ENCODE data around the gene PSMA7. TPM values are rescaled to one million over a fixed set of nuclear protein-coding genes. Genes with fewer than 3 reads are reported as not detected.

PSMA7 gene
- total RNA-seq, 1 experiment from 2014 or later: 332 TPM

- Histone ChIP-seq H2AK5ac (ENCODE audit: insufficient read length, low read length) (no peak overlapping the region), H4K5ac (ENCODE audit: insufficient read length, low read depth, low read length) (no peak overlapping the region), H2BK15ac (ENCODE audit: low read depth, low read length) (no peak overlapping the region), H2BK20ac (ENCODE audit: low read depth, low read length, poor library complexity, severe bottlenecking) (no peak overlapping the region), H3K27me3 (ENCODE audit: insufficient read depth, low read length) (no peaks in the 10 kb centered on the region), H2BK120ac (ENCODE audit: low read depth, low read length, poor library complexity, severe bottlenecking) (no peak overlapping the region), H3K79me1 (ENCODE audit: insufficient read depth, low read depth, low read length, poor library complexity, severe bottlenecking) (peaks cover 2% of the 10 kb centered on the region), H3K4ac (ENCODE audit: low read depth, low read length) (no peak overlapping the region), H3K18ac (ENCODE audit: insufficient read length, low read depth, low read length) (no peak overlapping the region), H3K9me3 (ENCODE audit: control insufficient read depth, low read depth, low read length) (no peaks in the 10 kb centered on the region), H3K56ac (ENCODE audit: insufficient read length, low read depth, low read length) (no peak overlapping the region), H3K4me1 (ENCODE audit: insufficient read depth, low read length) (no peaks in the 10 kb centered on the region), H2BK5ac (ENCODE audit: insufficient read length, low read length) (no peak overlapping the region), H2AFZ (ENCODE audit: low read length) (no peak overlapping the region), H3K9ac (ENCODE audit: extremely low read depth, insufficient read length, low read length) (no peak overlapping the region), H3K14ac (ENCODE audit: insufficient read depth, low read length) (no peak overlapping the region), H4K20me1 (ENCODE audit: control insufficient read depth, insufficient read depth, insufficient read length) (no peaks in the 10 kb centered on the region), H3K79me2 (ENCODE audit: insufficient read depth, low read length) (no peaks in the 10 kb centered on the region), H2BK12ac (ENCODE audit: insufficient read length, low read depth, low read length) (no peak overlapping the region), H4K8ac (replicated peaks; ENCODE audit: insufficient read length, low read depth, low read length) (no peak overlapping the region), H3K23ac (ENCODE audit: insufficient read length, low read depth, low read length) (no peak overlapping the region), H3K4me2 (ENCODE audit: insufficient read depth, insufficient read length, low read length) (no peak overlapping the region), H3K27ac (ENCODE audit: insufficient read length, low read depth, low read length) (no peak overlapping the region), H3K23me2 (ENCODE audit: insufficient read length, low read depth, low read length, poor library complexity, severe bottlenecking) (no peaks in the 10 kb centered on the region), H4K91ac (ENCODE audit: insufficient read length, low read depth, low read length) (no peak overlapping the region), H3T11ph (ENCODE audit: low read length) (no peak overlapping the region)
- no peak for TF ChIP-seq CTCF (conservative IDR thresholded peaks at IDR 0.05)
- Mint-ChIP-seq H3K27ac (no peak overlapping the region), H3K36me3 (ENCODE audit: insufficient read depth in 1 of 3, low read depth in 3 of 3) (peaks cover 56 to 100% (median 94%) of the 10 kb centered on the region in 3 experiments), H3K9me3 (no peaks in the 10 kb centered on the region), H3K4me3 (no peak overlapping the region), H3K4me1 (no peaks in the 10 kb centered on the region), H3K27me3 (ENCODE audit: low read depth) (no peaks in the 10 kb centered on the region; the same call in 1 of the 2 replicates)
- DNase-seq: no peak
- no CpG with 5 or more reads among the region's 11 CpGs for WGBS (ENCODE audit: extremely low coverage, insufficient read length, low lambda C conversion rate)
These were observed 8.4 kb downstream of the PSMA7 start for GRCh38 chr20:62134735-62135231.
